Gastrocnemius medialis (tissue), 4 donors: Measurements from ENCODE around the gene FBLN2.

Source experiments
- POLR2A ChIP-seq, 2 donors: fragments of 450-650 bp; IDR thresholded peaks; one replicate each; pipeline ENCODE4 v1.6.1; 2017; ENCODE audit warnings: antibody characterized with exemption in 2 of 2, mild to moderate bottlenecking in 2 of 2, moderate library complexity in 2 of 2
- TF ChIP-seq, protein P1 (sequence below), 5 experiments: fragments of 450-650 bp in 3 of 5; fragments of 200-600 bp in 2 of 5; sonication (generic) in 2 of 5; IDR thresholded peaks in 4 of 5; conservative IDR thresholded peaks in 1 of 5; 1 replicate in 4 of 5; 2 replicates in 1 of 5; pipeline ENCODE4 v1.5.1; 2016 to 2019; ENCODE audit warnings: antibody characterized with exemption in 5 of 5, mild to moderate bottlenecking in 3 of 5, moderate library complexity in 3 of 5

DNA sequence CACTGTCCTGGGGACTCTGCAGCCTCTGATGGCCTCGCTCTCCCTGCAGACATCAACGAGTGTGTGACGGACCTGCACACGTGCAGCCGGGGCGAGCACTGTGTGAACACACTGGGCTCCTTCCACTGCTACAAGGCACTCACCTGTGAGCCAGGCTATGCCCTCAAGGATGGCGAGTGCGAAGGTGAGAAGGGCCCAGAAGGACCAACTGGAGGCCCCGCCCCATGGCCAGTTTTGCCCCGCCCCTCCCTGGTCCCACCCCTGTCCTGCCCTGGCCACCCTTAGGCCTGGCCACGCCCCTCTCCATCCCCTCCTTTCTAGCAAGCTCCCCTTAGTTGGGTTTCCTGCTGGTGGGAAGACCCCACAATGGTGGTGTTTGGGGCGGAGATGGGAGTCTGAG lies 77.5 kb downstream of the FBLN2 start:
- TF ChIP-seq, protein P1, sequence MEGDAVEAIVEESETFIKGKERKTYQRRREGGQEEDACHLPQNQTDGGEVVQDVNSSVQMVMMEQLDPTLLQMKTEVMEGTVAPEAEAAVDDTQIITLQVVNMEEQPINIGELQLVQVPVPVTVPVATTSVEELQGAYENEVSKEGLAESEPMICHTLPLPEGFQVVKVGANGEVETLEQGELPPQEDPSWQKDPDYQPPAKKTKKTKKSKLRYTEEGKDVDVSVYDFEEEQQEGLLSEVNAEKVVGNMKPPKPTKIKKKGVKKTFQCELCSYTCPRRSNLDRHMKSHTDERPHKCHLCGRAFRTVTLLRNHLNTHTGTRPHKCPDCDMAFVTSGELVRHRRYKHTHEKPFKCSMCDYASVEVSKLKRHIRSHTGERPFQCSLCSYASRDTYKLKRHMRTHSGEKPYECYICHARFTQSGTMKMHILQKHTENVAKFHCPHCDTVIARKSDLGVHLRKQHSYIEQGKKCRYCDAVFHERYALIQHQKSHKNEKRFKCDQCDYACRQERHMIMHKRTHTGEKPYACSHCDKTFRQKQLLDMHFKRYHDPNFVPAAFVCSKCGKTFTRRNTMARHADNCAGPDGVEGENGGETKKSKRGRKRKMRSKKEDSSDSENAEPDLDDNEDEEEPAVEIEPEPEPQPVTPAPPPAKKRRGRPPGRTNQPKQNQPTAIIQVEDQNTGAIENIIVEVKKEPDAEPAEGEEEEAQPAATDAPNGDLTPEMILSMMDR (IDR thresholded peaks at IDR 0.05 in 4 of 5, conservative IDR thresholded peaks at IDR 0.05 in 1 of 5): no peak
- TF ChIP-seq POLR2A (IDR thresholded peaks at IDR 0.05): no peak
